ENCODE measurements around the gene IFT22.
"Not testable (repeated sequence)": the region's sequence is repeated elsewhere in the genome, so short reads cannot be mapped to it uniquely, and the experiment has no call there.

Gene IFT22
- total RNA-seq, result 3.1 to 7.2 (median 4.1) reads per million in 4 experiments

DNA sequence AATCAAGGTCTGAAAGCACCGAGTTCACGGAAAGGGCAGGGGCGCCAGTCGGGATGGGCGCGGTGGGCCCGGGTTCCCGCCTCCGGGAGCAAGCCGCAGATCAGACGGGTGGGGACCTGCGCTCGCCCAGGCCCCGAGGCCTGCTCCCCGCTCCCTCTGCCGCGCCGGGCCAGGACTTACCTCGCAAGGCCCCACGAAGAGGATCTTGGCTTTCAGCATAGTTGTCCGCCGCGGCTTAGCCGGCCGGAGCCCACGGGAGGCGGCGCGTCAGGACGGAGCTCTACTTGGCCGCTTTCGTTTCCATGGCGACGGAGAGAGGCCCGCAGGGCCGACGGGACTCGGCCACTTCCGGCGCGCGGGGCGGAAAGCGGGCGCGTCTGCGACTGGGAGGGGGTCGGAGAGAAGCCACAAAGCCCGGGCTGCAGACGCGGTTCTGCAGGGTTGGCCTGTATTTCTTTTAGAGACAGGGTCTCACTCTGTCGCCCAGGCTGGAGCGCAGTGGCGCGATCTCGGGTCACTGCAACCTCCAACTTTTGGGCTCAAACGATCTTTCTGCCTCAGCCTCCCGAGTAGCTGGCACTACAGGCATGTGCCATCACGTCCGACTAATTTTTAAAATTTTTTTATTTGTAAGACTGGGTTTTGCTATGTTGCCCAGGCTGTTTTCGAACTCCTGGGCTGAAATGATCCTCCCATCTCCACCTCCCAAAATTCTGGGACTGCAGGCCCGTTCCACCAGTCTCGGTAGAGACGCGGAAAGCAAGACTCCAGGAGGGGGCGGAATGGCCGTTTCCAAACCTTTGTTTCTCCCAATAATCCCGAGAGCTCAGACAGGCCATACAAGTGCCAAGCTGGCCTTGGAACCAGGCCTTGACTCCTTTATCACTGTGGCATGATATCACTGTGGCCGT is at the start of gene IFT22:
Gene IFT22 (minus strand): TSS at position 322 of the 911 bp plus-strand sequence. CDS start 103 bp downstream, at position 219.
- DNase-seq, result peak; percentile 70

DNA sequence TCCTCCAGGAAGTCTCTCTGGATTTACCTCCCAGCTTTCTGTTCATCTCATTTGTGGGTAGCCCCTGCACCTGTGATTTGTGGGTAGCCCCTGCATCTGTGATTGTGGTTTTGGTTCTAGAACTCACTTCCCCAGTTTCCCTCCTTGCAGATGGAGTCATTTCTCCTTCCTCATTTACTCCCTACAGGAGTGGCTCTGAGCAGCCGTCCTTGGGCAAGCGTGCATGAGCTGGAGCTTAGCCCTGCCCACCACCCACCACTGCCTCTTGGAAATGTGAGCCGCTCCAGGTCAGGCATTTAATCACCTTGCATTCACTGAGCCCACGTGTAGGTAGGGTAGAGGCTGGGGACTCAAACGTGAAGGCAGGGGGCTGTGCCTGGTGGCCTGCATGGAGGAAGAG is 49.2 kb upstream of the IFT22 start:
- DNase-seq, result no peak

- no peak for DNase-seq
Observed at GRCh38 chr7:101368422-101369165, 47.0 kb upstream of the IFT22 start.

GRCh38 chr7:101367676-101368075 is 46.1 kb upstream of the IFT22 start:
- no peak for DNase-seq

GRCh38 chr7:101365956-101366355 is 44.3 kb upstream of the IFT22 start:
- DNase-seq, result no peak

GRCh38 chr7:101363734-101364374 is 42.2 kb upstream of the IFT22 start:
- peak; percentile 35 for DNase-seq

DNA sequence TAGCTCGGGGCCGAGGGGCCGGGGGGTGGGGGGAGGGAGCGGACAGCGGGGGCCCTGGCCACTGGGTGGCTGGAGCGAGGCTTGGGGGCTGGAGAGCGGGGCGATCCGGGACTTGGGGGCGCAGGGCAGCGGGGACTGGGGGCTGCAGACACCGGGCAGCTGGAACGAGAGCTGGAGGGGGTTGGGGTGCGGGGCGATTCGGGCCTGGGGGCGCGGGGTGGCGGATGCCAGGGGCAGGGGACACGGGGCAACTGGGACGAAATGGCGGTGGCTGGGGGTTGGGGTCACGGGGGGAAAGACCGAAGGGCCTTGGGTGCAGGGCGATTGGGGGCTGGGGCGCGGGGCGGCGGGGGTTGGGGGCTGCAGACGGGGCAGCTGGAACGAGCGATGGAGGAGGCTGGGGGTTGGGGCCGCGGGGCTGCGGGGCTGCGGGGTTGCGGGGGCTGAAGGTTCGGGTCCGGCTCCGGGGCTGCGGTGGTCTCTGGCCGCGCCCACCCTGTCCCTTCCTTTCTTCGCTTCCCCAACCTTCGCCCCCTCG is 41.7 kb upstream of the IFT22 start:
- DNase-seq, result no peak

DNA sequence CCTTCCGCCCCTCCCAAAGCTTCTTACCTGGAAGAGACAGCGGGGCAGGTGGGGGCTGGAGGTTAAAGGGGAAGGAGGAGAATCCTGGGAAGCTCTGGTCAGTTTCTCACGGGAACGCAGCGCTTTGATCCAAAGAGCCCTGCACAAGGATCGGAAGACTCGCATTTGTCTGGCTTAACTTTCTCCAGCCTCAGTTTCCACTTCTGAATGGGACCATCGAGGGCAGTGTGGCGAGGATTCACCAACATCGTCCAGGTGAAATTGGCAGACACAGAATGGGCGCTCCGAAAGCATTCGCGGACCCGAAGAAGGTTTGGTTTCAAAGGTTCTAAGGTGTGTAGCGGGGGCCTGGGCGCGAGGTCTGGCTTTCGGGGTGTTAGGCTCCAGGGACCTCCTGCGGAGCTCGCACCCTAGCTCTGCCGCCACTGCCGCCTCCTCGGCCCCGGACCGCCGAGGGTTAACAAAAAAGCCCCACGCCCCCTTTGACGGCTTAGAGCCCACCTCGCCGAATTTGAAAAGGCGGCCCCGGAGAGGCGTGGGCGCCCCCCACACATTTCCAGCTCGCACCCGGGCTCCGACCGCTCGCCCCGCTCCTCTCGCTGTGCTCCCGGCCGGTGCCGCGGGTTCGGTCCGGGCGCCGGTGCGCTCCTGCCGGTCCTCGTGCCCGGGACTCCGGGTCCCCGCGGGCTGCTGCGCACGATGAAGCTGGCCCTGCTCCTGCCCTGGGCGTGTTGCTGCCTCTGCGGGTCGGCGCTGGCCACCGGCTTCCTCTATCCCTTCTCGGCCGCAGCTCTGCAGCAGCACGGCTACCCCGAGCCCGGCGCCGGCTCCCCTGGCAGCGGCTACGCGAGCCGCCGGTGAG is 41.0 kb upstream of the IFT22 start, which contains the start of gene COL26A1:
Gene COL26A1 (plus strand): TSS at position 542 of the 862 bp plus-strand sequence. CDS start 158 bp downstream, at position 700.
- DNase-seq, result no peak

GRCh38 chr7:101357433-101357832 is 35.8 kb upstream of the IFT22 start:
- DNase-seq, result no peak

DNA sequence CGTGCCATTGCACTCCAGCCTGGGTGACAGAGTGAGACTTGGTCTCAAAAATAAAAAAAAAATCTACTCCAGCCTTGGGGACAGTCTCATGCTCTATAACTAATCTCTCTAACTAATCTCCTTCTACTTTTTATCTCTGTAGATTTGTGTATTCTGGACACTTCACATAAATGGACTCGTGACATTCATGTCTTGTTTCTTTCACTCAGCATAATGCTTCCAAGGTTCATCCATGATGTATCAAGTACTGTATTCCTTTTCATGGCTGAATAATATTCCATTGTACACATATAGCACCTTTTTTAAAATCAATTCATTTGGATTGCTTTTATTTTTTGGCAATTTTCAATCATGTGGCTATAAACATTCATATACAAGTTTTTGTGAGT is 31.3 kb upstream of the IFT22 start:
- no peak for DNase-seq

- not testable (repeated sequence) for DNase-seq
Observed at GRCh38 chr7:101349300-101349699, 27.7 kb upstream of the IFT22 start.

- not testable (repeated sequence) for DNase-seq
Observed at GRCh38 chr7:101348456-101349067, 26.9 kb upstream of the IFT22 start.

DNA sequence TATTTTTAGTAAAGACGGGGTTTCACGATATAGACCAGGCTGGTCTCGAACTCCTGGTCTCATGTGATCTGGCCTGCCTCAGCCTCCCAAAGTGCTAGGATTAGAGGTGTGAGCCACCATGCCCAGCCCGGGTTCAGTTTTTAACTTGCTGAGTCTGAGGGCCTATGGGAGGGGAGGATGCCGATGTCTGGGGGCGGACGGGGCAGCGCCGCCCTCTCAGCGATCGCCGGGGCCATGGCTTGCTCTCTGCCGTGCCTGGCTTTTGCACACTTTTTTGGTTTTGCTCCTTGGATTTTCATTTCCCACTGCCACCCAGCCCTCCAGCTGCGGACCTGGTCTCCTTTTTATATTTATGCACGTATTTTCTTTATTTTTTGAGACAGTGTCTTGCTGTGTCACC is 25.9 kb upstream of the IFT22 start:
- no peak for DNase-seq

DNA sequence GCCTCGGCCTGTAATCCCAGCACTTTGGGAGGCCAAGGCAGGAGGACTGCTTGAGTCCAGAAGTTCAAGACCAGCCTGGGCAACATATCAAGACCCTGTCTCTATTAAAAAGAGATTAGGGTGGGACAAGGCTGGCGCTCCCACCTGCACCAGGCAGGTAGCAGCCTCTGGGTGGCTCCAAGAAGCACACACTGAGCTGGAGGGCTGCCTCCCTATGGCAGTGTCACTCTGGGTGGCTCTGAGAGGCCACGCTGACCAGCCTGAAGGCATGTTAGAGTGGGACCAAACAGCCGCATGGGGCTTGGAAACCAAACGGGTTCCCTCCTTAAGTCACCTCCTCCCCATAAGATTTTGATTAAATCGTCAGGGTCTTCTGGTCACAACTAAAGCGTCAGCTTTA is 21.3 kb upstream of the IFT22 start:
- DNase-seq, result no peak

DNA sequence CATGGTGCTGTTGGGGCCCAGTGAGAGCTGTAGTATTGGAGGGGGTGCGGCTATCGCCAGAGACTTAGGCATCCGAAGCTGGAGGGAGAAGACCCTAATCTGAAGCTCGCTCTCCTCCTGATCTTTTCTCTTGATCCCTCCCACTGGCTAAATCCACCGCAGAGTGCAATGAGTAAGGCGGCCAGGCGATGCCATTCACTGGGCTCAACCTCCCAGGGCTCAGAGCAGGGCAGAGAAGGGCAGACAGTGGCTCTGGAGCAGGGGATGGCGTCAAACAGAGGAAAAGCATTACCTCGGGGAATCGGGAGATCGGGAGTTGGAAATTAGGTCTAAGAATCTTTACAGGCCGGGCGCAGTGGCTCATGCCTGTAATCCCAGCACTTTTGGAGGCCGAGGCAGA is 18.8 kb upstream of the IFT22 start:
- no peak for DNase-seq

GRCh38 chr7:101333912-101334311 is 12.3 kb upstream of the IFT22 start:
- no peak for DNase-seq

GRCh38 chr7:101332026-101332425 is 10.4 kb upstream of the IFT22 start:
- no peak for DNase-seq

GRCh38 chr7:101330011-101330484 is 8.4 kb upstream of the IFT22 start:
- no peak for DNase-seq

- DNase-seq, result no peak
Observed at GRCh38 chr7:101328159-101328558, 6.5 kb upstream of the IFT22 start.

DNA sequence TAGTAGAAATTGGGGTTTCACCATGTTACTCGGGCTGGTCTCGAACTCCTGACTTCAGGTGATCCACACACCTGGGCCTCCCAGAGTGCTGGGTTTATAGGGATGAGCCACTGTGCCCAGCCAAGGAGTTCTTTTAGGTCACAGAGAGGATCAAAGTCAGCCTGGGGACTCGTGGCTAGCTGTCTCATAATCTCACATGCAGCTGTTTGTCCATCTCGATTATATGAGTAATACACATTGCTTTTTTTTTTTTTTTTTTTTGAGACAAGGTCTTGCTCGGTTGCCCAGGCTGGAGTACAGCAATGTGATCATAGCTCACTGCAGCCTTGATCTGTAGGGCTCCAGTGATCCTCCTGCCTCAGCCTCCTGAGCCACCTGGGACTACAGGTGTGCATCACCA is 2.2 kb downstream of the IFT22 start:
- no peak for DNase-seq

GRCh38 chr7:101315336-101315735 is 6.3 kb downstream of the IFT22 start:
- DNase-seq, result peak; percentile 5
